Measurements from ENCODE around the gene LIPG. TPM values are rescaled to one million over a fixed set of nuclear protein-coding genes. Genes with fewer than 3 reads are reported as not detected.

The LIPG gene
- total RNA-seq, 1 experiment from 2014 or later, result 57.8 TPM

DNA sequence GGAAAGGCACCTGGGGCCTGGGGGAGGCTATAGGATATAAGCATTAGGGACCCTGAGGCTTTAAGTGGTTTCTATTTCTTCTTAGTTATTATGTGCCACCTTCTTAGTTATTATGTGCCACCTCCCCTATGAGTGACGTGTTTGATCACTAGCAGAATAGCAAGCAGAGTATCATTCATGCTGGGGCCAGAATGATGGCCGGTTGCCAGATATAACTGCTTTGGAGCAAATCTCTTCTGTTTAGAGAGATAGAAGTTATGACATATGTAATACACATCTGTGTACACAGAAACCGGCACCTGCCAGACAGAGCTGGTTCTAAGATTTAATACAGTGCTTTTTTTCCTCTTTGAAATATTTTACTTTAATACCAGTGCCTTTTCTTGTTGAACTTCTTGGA is 29.4 kb downstream of the LIPG start:
- Mint-ChIP-seq H3K27ac (ENCODE audit: low read depth, unreplicated experiment) (no peak overlapping the region), H3K27me3 (ENCODE audit: insufficient read depth, unreplicated experiment) (no peaks in the 10 kb centered on the region), H3K9me3 (ENCODE audit: unreplicated experiment) (no peaks in the 10 kb centered on the region), H3K4me3 (ENCODE audit: unreplicated experiment) (no peak overlapping the region), H3K36me3 (ENCODE audit: insufficient read depth, unreplicated experiment) (peaks cover 12% of the 10 kb centered on the region), H3K4me1 (ENCODE audit: insufficient read depth, unreplicated experiment) (no peaks in the 10 kb centered on the region)
- TF ChIP-seq, protein P1, sequence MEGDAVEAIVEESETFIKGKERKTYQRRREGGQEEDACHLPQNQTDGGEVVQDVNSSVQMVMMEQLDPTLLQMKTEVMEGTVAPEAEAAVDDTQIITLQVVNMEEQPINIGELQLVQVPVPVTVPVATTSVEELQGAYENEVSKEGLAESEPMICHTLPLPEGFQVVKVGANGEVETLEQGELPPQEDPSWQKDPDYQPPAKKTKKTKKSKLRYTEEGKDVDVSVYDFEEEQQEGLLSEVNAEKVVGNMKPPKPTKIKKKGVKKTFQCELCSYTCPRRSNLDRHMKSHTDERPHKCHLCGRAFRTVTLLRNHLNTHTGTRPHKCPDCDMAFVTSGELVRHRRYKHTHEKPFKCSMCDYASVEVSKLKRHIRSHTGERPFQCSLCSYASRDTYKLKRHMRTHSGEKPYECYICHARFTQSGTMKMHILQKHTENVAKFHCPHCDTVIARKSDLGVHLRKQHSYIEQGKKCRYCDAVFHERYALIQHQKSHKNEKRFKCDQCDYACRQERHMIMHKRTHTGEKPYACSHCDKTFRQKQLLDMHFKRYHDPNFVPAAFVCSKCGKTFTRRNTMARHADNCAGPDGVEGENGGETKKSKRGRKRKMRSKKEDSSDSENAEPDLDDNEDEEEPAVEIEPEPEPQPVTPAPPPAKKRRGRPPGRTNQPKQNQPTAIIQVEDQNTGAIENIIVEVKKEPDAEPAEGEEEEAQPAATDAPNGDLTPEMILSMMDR (IDR thresholded peaks at IDR 0.05; ENCODE audit: unreplicated experiment), result no peak
- DNase-seq (ENCODE audit: unreplicated experiment), result no peak
- CTCF ChIA-PET, result no interaction called here
- no TSS peak for BruUV-seq (replicated peaks)
- intact Hi-C loops (cut with micrococcal nuclease), result no loop called here
- POLR2A ChIA-PET, result interaction anchor here (1.2 kb wide), 1 partner anchor 30 kb away, joined by 3 read pairs; no protein-coding TSS in a partner anchor

DNA sequence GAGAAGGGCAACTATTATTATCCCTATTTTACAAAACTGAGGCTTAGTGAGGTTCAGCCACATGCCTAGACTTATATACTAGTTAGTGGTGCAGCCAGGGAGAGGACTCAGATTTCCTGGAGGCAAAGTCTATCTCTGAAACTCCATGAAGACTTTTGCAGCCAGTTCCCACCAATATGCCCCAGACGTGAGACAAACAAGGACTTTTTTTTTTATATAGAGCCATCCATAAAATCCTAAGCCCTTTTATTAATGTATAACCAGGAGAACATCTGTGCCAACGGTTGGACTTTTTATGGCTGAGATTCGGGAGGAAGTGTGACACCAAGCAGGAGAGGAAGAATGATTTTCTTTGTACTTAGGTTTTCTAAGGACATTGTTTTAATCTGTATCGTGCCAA is 29.9 kb downstream of the LIPG start:
- no TSS peak for BruUV-seq (replicated peaks)
- Mint-ChIP-seq H3K4me1 (ENCODE audit: insufficient read depth, unreplicated experiment) (peaks cover 2% of the 10 kb centered on the region), H3K27me3 (ENCODE audit: insufficient read depth, unreplicated experiment) (no peaks in the 10 kb centered on the region), H3K36me3 (ENCODE audit: insufficient read depth, unreplicated experiment) (peaks cover 11% of the 10 kb centered on the region), H3K27ac (ENCODE audit: low read depth, unreplicated experiment) (no peak overlapping the region), H3K4me3 (ENCODE audit: unreplicated experiment) (no peak overlapping the region), H3K9me3 (ENCODE audit: unreplicated experiment) (no peaks in the 10 kb centered on the region)
- CTCF ChIA-PET, result no interaction called here
- POLR2A ChIA-PET, result interaction anchor here (1.2 kb wide), 1 partner anchor 31 kb away, joined by 3 read pairs; no protein-coding TSS in a partner anchor
- intact Hi-C loops (cut with micrococcal nuclease), result no loop called here
- TF ChIP-seq, protein P1 (IDR thresholded peaks at IDR 0.05; ENCODE audit: unreplicated experiment), result no peak
- no peak for DNase-seq (ENCODE audit: unreplicated experiment)

DNA sequence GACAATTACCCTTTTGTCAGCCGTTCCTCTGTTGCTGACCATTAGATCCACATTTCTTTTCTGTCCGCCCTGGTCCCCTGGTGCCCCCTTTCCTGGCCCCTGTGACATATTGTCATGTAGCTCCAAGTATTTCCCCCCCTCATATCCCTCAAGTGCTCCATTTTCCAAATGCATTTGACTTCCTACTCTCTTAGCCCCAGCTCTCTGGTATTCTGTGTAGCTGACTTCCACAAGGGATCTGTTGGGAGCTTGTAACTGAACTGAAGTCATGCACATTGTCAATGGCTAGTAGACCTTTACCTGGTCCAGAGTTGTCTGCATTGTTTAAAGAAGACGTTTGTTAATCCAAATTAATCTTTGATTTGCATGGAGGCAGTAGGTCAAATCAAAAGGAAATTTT is 34.8 kb downstream of the LIPG start:
- peaks cover 6% of the 10 kb centered on the region for H3K36me3 Mint-ChIP-seq (ENCODE audit: insufficient read depth, unreplicated experiment)
- CTCF ChIA-PET, result interaction anchor here (0.6 to 0.9 kb wide), 2 partner anchors 36 to 140 kb away, joined by 3 to 8 read pairs; no protein-coding TSS in a partner anchor
- no peaks in the 10 kb centered on the region for H3K9me3 Mint-ChIP-seq (ENCODE audit: unreplicated experiment)
- BruUV-seq (replicated peaks), result no TSS peak
- H3K27me3 Mint-ChIP-seq (ENCODE audit: insufficient read depth, unreplicated experiment), result no peaks in the 10 kb centered on the region
- POLR2A ChIA-PET, result no interaction called here
- H3K4me3 Mint-ChIP-seq (ENCODE audit: unreplicated experiment), result no peak overlapping the region
- TF ChIP-seq, protein P1 (IDR thresholded peaks at IDR 0.05; ENCODE audit: unreplicated experiment), result no peak
- H3K4me1 Mint-ChIP-seq (ENCODE audit: insufficient read depth, unreplicated experiment), result peaks cover 14% of the 10 kb centered on the region
- H3K27ac Mint-ChIP-seq (ENCODE audit: low read depth, unreplicated experiment), result no peak overlapping the region
- DNase-seq (ENCODE audit: unreplicated experiment), result no peak
- intact Hi-C loops (cut with micrococcal nuclease), result no loop called here

DNA sequence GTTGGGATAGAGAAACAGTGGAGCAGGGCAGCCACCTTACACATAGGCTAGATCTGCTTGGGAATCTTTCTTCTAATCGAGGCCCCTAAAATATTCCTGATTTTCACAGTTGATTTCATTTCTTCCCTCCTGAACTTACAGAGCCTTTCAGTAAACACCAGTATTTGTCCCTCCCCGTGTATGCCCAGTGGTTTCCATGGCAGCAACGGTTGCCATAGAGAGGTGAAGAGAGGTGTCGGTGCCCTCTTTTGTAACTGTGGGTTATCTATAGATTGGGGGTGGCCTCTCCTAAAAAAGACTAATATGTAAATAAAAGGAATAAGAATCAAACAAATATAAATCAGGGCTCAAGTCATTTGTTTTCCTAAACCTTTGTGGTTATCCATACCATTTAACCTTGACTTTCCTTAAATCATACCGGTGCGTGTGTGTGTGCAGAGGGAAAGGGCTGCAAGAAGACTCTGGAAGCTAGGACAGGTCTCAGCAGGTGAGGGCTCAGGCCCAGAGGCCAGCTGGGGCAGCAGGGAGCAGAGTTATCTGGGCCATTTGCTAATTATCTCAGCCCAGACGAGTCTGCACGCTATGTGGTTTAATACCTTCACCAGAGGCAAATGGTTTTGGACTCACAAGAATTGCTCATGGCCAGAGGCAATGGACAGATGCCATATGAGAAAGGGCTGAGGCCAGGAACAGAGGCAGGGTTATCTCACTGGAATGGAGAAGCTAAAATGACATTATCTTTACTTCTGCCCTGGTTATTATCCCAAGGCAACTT is 35.5 kb downstream of the LIPG start:
- peak; percentile 42 for DNase-seq (ENCODE audit: unreplicated experiment)
- BruUV-seq (replicated peaks), result no TSS peak
- H3K27me3 Mint-ChIP-seq (ENCODE audit: insufficient read depth, unreplicated experiment), result no peaks in the 10 kb centered on the region
- TF ChIP-seq, protein P1 (IDR thresholded peaks at IDR 0.05; ENCODE audit: unreplicated experiment), result no peak
- intact Hi-C loops (cut with micrococcal nuclease), result no loop called here
- CTCF ChIA-PET, result interaction anchor here (0.8 to 1.0 kb wide), 4 partner anchors 12 to 139 kb away, joined by 3 to 8 read pairs (median 4); no protein-coding TSS in a partner anchor
- H3K4me3 Mint-ChIP-seq (ENCODE audit: unreplicated experiment), result no peak overlapping the region
- H3K36me3 Mint-ChIP-seq (ENCODE audit: insufficient read depth, unreplicated experiment), result peaks cover 6% of the 10 kb centered on the region
- POLR2A ChIA-PET, result interaction anchor here (0.5 to 2.1 kb wide), 6 partner anchors 12 to 1292 kb away, joined by 3 to 9 read pairs (median 3); no protein-coding TSS in a partner anchor
- no peaks in the 10 kb centered on the region for H3K9me3 Mint-ChIP-seq (ENCODE audit: unreplicated experiment)
- H3K4me1 Mint-ChIP-seq (ENCODE audit: insufficient read depth, unreplicated experiment), result peaks cover 14% of the 10 kb centered on the region
- H3K27ac Mint-ChIP-seq (ENCODE audit: low read depth, unreplicated experiment), result peak overlapping the region; percentile 4
